GM18861 (cell line): ENCODE data around the gene STAP2.
"Not testable (repeated sequence)": the region's sequence is repeated elsewhere in the genome, so short reads cannot be mapped to it uniquely, and the experiment has no call there.

Experiments
- ATAC-seq: cut with Tn5 transposase; IDR thresholded peaks from one replicate; pipeline ENCODE4 v1.9.1; 2021; ENCODE audit not compliant: unreplicated experiment

STAP2 gene

GRCh38 chr19:4277191-4277696 is 61.4 kb downstream of the STAP2 start:
- ATAC-seq: no peak

DNA sequence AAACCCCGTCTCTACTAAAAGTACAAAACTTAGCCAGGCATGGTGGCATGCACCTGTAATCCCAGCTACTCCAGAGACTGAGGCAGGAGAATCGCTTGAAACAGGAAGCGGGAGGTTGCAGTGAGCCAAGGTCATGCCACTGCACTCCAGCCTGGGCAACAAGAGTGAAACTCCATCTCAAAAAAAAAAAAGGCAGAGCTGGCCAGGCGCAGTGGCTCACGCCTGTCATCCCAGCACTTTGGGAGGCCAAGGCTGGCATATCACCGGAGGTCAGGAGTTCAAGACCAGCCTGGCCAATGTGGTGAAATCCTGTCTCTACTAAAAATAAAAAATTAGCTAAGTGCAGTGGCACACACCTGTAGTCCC is 64.3 kb downstream of the STAP2 start:
- ATAC-seq: not testable (repeated sequence)
